Measurements from ENCODE around the gene PTPRT. TPM values are rescaled to one million over a fixed set of nuclear protein-coding genes. Genes with fewer than 3 reads are reported as not detected.
"Not testable (repeated sequence)": the region's sequence is repeated elsewhere in the genome, so short reads cannot be mapped to it uniquely, and the experiment has no call there.

PTPRT gene
- total RNA-seq, 1 donor from 2014 or later: not detected

DNA sequence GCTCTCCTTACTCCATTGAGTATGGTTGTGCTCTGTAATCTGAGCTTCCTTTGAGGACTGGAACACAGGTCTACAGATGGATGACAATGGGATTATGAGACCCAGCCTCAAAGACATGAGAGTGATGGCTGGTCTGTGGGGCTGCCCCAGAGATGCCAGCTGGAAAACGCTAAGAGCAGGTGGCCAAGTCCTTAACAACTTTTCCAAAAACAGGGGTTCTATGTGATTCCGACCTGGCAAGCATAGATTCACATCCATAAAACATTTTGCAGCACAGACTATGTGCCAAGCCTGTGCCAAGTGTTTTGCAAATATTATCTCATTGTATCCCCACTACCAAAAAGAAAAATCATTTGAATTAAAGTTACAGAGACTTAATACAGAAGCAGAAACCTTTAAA lies 270.4 kb downstream of the PTPRT start:
- intact Hi-C loops (cut with micrococcal nuclease): no loop called here

DNA sequence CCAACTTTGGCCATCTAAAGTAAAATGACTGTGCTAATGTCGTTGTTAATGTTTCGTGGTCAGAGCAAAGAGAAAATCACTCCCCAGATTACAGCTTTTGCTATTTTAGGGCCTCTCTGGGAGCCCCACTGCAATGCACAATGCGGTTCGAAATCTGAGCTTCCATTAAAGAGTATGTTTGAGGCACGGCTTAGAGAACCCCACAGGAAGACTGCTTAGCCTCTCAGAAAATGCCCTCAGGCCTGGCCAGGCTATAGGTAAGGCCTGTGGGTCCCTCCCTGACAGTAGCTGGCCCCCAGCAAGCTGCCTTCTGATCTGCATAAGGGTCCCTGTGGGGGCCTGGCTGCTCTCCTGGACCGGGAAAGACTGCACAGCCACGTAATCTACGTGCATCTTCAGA lies 274.6 kb downstream of the PTPRT start:
- intact Hi-C loops (cut with micrococcal nuclease): no loop called here

DNA sequence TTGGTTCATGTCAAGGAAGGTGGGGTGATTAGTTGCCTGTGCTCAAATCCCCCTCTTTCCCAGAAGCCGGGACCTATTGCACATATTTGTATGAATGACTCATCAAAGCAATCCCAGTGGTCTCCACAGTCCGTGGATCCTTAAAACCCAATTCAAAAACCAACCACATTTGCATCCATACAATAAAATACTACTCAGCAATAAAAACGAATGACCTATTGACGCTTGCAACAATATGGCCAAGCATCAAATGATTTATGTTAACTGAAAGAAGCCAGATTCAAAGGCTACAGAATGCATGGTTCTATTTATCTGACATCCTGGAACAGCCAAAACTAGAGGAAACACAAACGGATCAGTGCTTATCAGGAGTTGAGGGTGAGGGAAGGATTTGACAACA lies 275.4 kb downstream of the PTPRT start:
- intact Hi-C loops (cut with micrococcal nuclease): no loop called here

DNA sequence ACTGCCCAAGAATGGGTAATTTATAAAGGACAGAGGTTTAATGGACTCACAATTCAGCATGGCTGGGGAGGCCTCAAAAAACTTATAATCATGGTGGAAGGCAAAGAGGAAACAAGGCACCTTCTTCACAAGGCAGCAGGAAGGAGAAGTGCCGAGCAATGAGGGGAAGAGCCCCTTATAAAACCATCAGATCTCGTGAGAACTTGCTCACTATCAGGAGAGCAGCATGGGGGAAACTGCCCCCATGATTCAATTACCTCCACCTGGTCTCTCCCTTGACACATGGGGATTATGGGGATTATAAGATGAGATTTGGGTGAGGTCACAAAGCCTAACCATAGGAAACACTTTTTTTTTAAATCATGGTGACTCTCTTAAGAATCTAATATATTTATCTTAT lies 278.9 kb downstream of the PTPRT start:
- intact Hi-C loops (cut with micrococcal nuclease): not testable (repeated sequence)

DNA sequence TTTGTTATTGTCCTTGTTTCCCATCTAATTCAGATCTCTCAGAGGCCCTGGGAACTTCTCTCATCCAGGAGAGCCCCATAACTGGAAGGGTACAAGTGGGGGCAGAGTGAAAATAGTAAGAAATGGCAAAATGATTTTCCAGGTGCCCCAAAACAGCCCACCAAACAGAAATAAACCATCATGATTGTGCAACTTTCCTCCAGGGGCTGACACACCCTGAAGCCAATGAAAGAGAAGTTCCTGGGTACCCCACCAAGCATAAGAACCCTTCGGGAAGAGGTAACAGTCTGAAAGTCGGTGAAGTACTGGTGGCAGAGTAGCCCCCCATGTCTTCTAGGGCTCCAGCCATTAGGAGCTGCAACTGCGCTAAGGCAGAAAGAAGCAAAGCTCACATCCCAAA lies 282.0 kb downstream of the PTPRT start:
- intact Hi-C loops (cut with micrococcal nuclease): no loop called here

DNA sequence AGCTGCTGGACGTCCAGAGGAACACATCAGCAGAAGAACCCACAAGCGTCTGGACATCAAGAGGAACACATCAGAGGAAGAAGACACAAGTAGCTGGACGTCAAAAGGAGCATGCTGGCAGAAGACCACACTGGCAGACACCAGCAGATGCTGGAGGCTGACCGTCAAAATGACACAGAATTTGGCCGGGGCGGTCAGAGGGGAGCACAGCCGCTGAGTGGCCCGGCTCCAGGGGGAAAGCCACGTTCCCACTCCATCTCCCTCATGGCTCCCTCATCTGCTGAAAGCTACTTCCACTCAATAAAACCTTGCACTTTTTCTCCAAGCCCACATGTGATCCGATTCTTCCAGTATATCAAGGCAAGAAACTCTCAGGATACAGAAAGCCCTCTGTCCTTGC lies 283.6 kb downstream of the PTPRT start:
- intact Hi-C loops (cut with micrococcal nuclease): no loop called here

DNA sequence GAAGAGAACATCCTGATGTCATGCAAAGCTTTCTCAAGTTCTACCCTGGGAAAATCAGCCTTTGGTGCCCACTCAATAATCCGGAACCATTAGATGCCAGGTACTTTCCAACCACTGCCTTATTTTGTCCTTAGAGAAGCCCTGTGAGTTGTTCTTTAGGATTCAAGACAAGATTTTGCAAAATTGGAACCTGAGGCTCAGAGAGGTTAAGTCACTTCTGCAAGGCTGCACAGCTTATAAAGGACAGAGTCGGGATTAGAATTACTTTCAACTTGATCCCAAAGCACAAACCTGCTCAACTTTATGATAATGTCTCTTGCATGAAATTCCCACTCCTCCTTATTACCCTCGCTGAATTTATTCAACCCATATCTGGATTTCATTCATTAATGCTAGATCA lies 287.2 kb downstream of the PTPRT start:
- intact Hi-C loops (cut with micrococcal nuclease): no loop called here

DNA sequence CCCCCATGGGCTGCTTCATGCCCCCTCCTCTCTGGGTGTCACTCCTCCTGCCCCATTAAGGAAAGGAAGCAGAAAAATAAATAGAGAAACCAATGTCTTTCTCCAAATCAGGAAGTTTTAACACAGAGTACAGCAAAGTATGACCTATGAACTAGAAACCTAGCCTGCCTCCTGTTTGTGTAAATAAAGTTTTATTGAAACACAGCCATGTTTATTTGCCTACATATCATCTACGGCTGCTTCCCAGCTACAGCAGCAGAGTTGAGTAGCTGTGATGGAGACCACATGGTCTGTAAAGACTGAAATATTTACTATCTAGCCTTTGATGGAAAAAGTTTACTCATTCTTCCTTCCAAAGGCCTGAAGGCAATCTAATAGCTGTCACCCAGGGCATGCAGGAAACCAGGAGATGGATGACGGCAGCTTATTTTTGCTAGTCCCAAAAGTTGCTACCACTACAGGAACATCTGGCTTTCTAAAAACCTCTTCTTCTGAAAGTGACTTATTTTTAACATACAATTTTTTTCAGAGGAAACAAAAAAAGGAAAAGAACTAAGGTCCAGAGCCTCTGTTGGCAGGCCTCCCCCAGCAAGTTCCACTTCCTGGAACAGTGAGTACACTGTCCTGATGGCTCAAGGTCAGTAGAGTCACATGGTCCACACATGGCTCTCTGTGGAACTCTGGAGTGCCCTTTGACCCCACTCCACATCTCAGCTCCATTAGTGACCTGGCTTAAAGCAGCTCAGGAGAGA lies 287.8 kb downstream of the PTPRT start:
- intact Hi-C loops (cut with micrococcal nuclease): no loop called here

DNA sequence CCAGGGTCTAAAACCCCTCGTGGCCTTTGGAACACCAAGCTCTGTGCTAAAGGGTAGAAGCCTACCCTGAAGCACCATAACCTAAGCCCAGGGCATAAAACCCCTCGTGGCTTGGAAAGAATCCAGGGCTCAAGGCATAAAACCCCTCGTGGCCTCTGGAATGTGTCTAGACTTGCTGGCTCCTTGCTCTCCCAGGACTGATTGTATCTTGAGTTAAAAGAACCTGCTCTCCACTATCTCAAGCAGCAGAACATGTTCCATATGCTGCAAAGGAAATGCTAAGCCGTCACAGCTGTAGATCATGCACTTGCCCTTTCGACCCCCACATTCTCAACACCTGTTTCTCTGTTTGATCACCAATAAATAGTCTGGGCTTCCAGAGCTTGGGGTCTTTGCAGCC lies 288.9 kb downstream of the PTPRT start:
- intact Hi-C loops (cut with micrococcal nuclease): not testable (repeated sequence)

DNA sequence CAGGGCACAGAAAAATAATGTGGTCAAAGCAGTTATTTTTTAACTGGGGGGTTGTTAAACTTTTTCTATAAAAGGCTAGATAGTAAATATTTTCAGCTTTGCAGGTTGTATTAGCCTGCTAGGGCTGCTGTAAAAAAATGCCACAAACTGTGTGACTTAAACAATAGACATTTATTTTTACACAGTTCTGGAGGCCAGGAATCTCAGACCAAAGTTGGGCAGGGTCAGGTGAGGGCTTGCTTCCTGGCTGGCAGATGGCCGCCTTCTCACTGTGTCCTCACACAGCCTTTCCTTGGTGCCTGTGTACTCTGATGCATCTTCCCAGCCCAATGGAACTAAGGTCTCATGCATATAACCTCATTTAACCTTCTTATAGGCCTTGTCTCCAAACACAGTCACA lies 294.7 kb downstream of the PTPRT start:
- intact Hi-C loops (cut with micrococcal nuclease): no loop called here

DNA sequence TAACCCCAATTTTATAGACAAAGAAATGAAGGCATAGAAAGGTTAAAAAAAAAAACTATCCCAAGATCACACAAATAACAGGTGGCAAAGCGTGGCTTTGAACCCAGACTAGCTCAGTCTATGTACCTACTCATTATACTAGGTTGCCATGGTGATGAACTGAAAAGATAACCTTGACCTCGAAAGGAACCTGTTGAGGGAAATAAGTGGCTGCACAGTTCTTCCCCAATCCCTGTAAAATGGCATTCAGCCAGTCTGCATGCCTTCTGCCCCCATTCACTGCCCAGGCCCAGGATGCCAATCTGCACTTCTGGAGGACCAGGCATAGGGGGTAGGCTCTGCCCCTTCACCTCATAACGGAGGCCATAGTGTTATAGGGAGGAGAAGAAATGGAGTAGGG lies 295.2 kb downstream of the PTPRT start:
- intact Hi-C loops (cut with micrococcal nuclease): no loop called here

DNA sequence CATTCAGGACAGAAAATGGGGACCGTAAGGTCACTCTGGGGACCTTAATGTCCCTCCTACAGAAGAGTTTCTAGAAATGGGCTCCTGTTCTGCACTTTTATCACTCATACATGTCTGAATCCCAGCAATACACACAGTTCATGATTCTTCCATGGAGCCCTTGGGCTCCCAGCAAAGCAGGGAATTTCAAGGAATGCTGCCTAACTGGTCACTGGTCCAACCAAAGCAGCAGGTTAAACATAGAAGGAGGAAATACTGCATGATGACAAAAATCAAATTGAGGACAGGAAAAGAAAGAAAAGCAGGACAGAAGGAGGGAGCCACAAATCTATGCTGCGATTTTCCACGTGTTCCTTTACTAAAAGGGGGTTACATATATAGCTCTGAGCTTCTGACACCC lies 300.2 kb downstream of the PTPRT start:
- intact Hi-C loops (cut with micrococcal nuclease): no loop called here

DNA sequence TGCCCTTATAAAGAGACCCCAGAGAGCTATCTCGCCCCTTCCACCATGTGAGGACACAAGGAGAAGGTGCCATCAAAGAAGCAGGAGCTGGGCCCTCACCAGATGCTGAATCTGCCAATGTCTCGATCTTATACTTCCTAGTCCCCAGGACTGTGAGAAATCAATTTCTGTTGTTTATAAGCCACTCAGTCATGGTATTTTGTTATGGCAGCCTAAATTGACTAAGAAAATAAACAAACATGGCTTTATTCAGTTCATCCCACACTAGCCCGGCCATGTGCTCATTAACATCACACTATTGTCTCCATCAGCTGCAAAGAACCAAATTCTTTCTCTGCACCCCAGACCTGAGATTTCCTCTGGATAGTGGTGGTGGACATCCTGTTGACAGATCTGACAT lies 302.4 kb downstream of the PTPRT start:
- intact Hi-C loops (cut with micrococcal nuclease): no loop called here

DNA sequence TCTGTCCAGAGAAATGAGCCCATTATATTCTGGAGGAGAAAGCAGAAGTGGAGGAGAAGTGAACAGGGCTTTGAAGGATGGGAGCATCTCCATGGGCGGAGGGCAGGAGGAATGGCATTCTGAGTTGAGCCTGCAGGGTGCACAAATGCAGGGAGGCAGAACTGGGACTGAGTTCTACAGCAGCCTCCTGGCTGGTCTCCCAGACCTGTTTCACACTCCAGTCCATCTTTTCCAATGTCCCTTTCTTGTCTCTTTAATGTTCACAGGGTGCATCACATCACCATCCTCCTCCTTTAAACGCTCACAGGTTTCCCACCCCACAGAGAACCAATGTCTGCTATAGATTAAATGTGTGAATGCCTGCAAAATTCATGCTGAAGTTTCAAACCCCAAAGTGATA lies 302.9 kb downstream of the PTPRT start:
- intact Hi-C loops (cut with micrococcal nuclease): no loop called here

DNA sequence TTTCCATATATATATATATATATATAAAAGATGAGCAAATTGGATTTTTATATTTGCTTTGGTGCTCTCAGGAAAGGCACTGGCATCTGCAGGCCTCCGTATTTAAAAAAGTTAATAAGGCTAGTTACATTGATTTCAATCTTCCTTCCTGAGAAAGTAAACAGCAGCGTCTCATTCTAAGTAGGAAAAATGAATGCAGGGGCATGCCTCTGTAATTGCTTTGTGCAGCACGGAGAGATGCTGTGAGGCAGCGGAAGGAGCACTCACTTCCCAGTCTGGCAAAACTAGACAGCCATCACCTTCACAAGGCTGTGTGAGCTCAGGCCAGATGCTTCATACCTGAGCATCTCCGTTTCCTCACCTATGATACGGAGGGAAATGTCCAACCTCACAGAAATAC lies 303.7 kb downstream of the PTPRT start:
- intact Hi-C loops (cut with micrococcal nuclease): no loop called here

DNA sequence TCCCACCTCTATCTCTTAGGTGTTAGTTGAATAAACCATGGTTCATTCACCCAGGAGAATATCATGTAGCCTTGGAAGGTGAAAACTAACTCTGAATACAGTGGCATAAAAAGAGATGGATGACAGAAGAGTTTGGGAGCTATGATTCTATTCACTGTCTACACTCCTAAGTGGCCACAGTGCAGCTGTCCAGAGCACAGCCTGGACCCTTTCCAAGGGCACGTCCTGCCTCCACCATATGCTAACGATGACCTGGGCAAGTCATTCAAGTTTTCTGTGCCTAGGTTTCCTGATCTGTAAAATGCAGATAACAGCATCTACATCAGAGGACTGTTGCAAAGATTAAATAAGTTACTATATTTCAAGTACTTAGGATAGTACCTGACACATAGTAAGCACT lies 314.1 kb downstream of the PTPRT start:
- intact Hi-C loops (cut with micrococcal nuclease): no loop called here

DNA sequence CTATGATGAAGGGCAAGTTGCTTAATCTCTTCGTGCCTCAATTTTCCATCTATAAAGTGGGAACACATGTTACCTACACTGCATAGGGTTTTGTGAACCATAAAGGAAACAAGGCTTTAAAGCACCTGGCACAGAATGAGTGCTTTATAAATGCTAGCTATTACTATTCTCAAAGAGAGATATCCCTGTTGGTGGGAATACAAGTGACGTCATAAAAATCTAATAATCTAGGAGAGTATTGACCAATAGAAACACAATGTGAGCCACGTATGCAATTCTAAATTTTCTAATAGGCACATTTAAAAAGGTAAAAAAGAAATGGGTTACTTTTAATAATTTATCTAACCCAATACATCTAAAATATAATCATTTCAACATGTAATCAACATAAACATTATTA lies 316.4 kb downstream of the PTPRT start:
- intact Hi-C loops (cut with micrococcal nuclease): no loop called here

DNA sequence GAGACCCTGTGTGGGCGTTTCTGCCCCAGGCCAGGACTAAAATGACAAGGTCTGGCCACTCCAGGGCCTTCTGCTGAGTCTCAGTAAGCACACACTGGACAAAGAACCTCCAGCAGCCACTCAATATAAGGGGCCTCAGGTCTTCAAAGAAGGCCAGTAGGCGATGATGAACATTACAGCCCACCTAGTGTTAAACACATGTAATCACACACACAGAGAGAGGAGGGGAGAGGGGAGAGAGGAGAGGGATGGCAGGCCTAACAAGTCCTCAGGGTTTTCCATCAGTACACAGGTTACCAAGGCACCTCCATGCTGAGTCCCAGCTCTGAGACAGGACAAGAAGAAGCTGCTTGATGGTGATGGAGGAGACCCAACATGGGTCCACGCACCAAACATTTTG lies 325.6 kb downstream of the PTPRT start:
- intact Hi-C loops (cut with micrococcal nuclease): no loop called here

DNA sequence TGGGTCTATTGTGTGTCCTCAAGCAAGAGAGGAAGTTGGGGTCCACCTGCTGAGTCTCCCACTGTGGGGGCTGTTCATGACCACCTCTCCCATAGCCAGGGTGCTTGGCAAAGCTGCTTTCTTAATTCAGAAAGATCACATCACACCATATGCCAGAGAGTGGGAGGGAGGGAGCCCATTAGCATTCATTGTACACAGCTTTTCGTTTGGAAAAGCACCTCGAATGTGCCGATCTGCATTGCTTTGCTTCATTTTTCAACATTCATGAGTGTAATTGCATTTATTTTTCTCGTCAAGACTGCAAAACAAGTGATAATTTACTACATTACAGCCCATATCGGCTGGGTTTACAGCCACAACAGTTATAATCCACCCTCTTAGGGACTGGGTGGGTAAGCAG lies 327.3 kb downstream of the PTPRT start:
- intact Hi-C loops (cut with micrococcal nuclease): no loop called here

DNA sequence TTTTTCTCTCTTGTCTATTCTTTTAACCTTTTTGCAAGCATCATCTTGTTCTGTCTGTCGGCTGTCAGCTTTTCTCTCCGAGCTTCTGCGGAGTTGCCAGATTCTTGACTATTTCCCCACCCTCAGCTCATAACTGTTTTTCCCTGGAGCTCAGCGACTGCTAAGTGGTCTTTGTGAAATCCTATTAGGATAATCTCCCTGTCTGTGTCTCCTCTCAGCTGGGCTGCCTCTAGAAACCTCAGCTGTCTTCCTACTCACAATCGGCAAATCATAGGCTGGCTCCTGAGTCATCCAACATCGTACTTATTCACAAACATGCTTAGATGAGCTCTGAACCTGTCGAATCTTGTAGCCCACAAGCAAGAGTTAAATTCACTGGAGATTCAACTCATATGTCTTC lies 332.3 kb downstream of the PTPRT start:
- intact Hi-C loops (cut with micrococcal nuclease): no loop called here

DNA sequence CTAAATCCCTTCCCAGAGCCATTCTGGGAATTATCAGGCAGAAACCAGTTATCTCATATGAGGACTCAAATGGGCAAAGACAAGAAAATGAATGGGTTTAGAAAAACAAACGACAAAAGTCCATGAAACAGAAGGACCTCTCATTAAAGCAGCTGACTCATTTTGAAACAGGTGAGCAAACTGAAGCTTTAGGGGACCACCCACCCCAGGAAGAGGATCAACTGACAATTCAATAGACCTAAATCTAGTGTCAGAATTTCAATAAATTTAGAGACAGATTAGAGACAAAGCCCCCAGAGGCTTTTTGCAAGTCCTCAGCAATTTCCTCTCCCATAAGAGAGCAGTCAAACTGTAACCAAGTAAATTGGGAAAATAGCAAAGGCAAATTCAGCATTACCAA lies 333.8 kb downstream of the PTPRT start:
- intact Hi-C loops (cut with micrococcal nuclease): no loop called here

DNA sequence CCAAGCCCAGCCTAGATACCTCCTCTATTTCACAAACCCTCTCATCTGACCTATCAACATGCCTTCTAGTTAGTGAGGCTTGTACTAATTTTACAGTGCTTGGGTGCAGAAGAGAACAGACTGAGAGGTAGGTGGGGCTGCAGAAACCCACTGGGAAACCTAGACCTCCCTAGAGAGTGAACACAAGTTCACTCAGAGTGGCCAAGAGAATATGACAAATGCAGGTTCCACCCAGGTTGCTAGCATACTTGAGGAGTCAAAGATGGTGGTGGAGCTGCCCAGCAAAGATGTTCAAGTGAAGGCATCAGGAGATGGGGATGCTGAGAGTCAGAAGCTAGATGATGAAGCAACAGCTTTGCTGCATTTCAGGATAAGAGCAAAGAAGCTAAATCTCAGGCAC lies 337.0 kb downstream of the PTPRT start:
- intact Hi-C loops (cut with micrococcal nuclease): no loop called here

DNA sequence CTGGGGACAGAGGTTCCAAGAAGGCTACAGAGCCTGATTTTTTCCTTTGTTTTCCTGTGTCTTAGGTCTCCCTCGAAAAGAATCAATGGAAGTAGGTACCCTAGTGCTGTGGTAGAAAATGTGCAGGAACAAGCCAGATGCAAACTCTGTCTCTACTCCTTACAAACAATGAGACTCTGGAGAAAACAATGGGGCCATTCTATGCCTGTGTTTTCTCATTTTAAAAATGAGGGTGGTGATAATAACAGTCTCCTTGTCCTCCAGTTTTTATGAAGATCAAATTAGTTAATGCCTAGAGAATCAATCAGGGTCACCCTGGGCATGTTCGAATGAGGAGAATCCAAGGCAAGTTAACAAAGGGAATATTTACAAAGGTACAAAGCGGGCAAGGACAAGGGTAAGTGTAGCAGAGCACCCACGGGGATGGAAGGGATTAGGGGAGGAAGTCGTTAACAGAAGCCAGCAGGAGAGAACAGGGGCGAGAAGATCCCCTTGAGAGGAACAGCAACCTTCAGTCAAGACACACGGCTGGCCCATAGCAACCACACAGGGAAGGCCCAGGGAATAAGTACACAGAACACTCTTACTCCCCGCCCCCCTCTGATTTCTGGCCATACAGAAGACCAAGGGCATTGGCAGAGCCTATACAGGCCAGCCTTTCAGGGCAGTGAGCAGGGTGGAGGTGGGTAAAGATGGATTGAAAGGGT lies 342.8 kb downstream of the PTPRT start:
- intact Hi-C loops (cut with micrococcal nuclease): no loop called here

All from T-helper 1 cell treated with Interleukin-12 subunit alpha and Interleukin-12 subunit beta and Interleukin-4 antibody, amounts not matched to agents 30 ng/mL and 1 ng/mL, for 36 hours (primary cell).